WTC11 (cell line): Measurements from ENCODE around the gene MCF2L2. TPM values are rescaled to one million over a fixed set of nuclear protein-coding genes. Genes with fewer than 3 reads are reported as not detected.

Experiments used
- ATAC-seq: fragments of 200-7000 bp; cut with Tn5 transposase; 2 replicates; pipeline ENCODE4 v1.10.0; 2021; ENCODE audit warnings: mild to moderate bottlenecking, moderate library complexity
- CTCF ChIA-PET: fragments of 300-600 bp; sonication (Branson Sonifier 250); formaldehyde crosslinking; loops from one replicate; lab custom pipeline; 2021; ENCODE audit warnings: antibody characterized with exemption; lab: Charles Lee
- POLR2A ChIA-PET: fragments of 350-600 bp; sonication (Branson Sonifier 250); formaldehyde crosslinking; loops from one replicate; lab custom pipeline; 2021; ENCODE audit warnings: antibody characterized with exemption; lab: Charles Lee
- DNase-seq: peaks from one replicate; pipeline ENCODE4 v3.0.0; 2021; ENCODE audit warnings: low spot score
- H3K27ac Mint-ChIP-seq: 2 replicates; pipeline ENCODE4 v1.8.0; 2021; ENCODE audit warnings: mixed read lengths
- H3K27me3 Mint-ChIP-seq: 2 replicates; pipeline ENCODE4 v1.8.0; 2021; ENCODE audit warnings: low read depth, mild to moderate bottlenecking, moderate library complexity, mixed read lengths
- H3K36me3 Mint-ChIP-seq: 2 replicates; pipeline ENCODE4 v1.8.0; 2021; ENCODE audit warnings: mixed read lengths
- H3K4me1 Mint-ChIP-seq: 2 replicates; pipeline ENCODE4 v1.8.0; 2022; ENCODE audit warnings: mixed read lengths
- H3K4me3 Mint-ChIP-seq: 2 replicates; pipeline ENCODE4 v1.8.0; 2021; ENCODE audit warnings: mild to moderate bottlenecking, moderate library complexity, mixed read lengths
- H3K9me3 Mint-ChIP-seq: 2 replicates; pipeline ENCODE4 v1.8.0; 2021; ENCODE audit warnings: mixed read lengths
- ARID4B ChIP-seq: sonication (generic); formaldehyde crosslinking; IDR thresholded peaks from 2 replicates; pipeline ENCODE4 v1.8.0; 2023; ENCODE audit warnings: missing genetic modification reagents, mild to moderate bottlenecking, borderline replicate concordance
- ATF1 ChIP-seq: sonication (generic); formaldehyde crosslinking; IDR thresholded peaks from 2 replicates; pipeline ENCODE4 v1.8.1; 2023; ENCODE audit warnings: mild to moderate bottlenecking, moderate library complexity, missing genetic modification reagents
- ATF3 ChIP-seq: sonication (generic); formaldehyde crosslinking; conservative IDR thresholded peaks from 2 replicates; pipeline ENCODE4 v1.8.1; 2022; ENCODE audit warnings: mild to moderate bottlenecking, missing genetic modification reagents
- CDX4 ChIP-seq: fragments of 250-450 bp; sonication (Bioruptor Pico); IDR thresholded peaks from 2 replicates; pipeline ENCODE4 v1.9.0; 2021; ENCODE audit warnings: moderate library complexity, mild to moderate bottlenecking, inconsistent platforms, borderline replicate concordance
- E2F4 ChIP-seq: sonication (generic); formaldehyde crosslinking; IDR thresholded peaks from 2 replicates; pipeline ENCODE4 v1.8.1; 2022; ENCODE audit warnings: low read depth, mild to moderate bottlenecking, moderate library complexity, missing genetic modification reagents, borderline replicate concordance
- ERG ChIP-seq: fragments of 250-450 bp; sonication (Bioruptor Pico); IDR thresholded peaks from 2 replicates; pipeline ENCODE4 v1.8.0; 2021; ENCODE audit warnings: mild to moderate bottlenecking
- FOXJ3 ChIP-seq: sonication (generic); formaldehyde crosslinking; IDR thresholded peaks from 2 replicates; pipeline ENCODE4 v1.9.0; 2021; ENCODE audit warnings: missing genetic modification reagents, mild to moderate bottlenecking, borderline replicate concordance
- GRHL2 ChIP-seq: fragments of 250-450 bp; sonication (Bioruptor Pico); IDR thresholded peaks from 2 replicates; pipeline ENCODE4 v1.8.0; 2022; ENCODE audit warnings: mild to moderate bottlenecking, moderate library complexity; ENCODE audit not compliant: insufficient replicate concordance, severe bottlenecking
- IRF2 ChIP-seq: sonication (generic); formaldehyde crosslinking; IDR thresholded peaks from 2 replicates; pipeline ENCODE4 v1.8.0; 2022; ENCODE audit warnings: low read depth, missing genetic modification reagents, borderline replicate concordance
- NFATC4 ChIP-seq: fragments of 250-450 bp; sonication (Bioruptor Pico); IDR thresholded peaks from 2 replicates; pipeline ENCODE4 v1.9.0; 2021; ENCODE audit warnings: mild to moderate bottlenecking
- PRRX2 ChIP-seq: fragments of 250-450 bp; sonication (Bioruptor Pico); IDR thresholded peaks from 2 replicates; pipeline ENCODE4 v1.8.0; 2021; ENCODE audit warnings: mild to moderate bottlenecking
- RORB ChIP-seq: fragments of 250-450 bp; sonication (Bioruptor Pico); IDR thresholded peaks from 2 replicates; pipeline ENCODE4 v1.9.0; 2021; ENCODE audit warnings: mild to moderate bottlenecking
- SP1 ChIP-seq: sonication (generic); formaldehyde crosslinking; conservative IDR thresholded peaks from 2 replicates; pipeline ENCODE4 v1.8.1; 2022; ENCODE audit warnings: missing genetic modification reagents
- TEAD4 ChIP-seq: sonication (generic); formaldehyde crosslinking; IDR thresholded peaks from 2 replicates; pipeline ENCODE4 v1.8.0; 2022; ENCODE audit warnings: mild to moderate bottlenecking, missing genetic modification reagents
- USF1 ChIP-seq: sonication (generic); formaldehyde crosslinking; IDR thresholded peaks from 2 replicates; pipeline ENCODE4 v1.8.0; 2022; ENCODE audit warnings: mild to moderate bottlenecking, missing genetic modification reagents
- ZBTB21 ChIP-seq: sonication (generic); formaldehyde crosslinking; IDR thresholded peaks from 2 replicates; pipeline ENCODE4 v1.8.1; 2023; ENCODE audit warnings: mild to moderate bottlenecking, missing genetic modification reagents, borderline replicate concordance
- ZBTB43 ChIP-seq: sonication (generic); formaldehyde crosslinking; IDR thresholded peaks from 2 replicates; pipeline ENCODE4 v1.8.1; 2023; ENCODE audit warnings: mild to moderate bottlenecking, missing genetic modification reagents
- ZNF232 ChIP-seq: sonication (generic); formaldehyde crosslinking; IDR thresholded peaks from 2 replicates; pipeline ENCODE4 v1.8.0; 2022; ENCODE audit warnings: mild to moderate bottlenecking, missing genetic modification reagents
- ZNF396 ChIP-seq: fragments of 250-450 bp; sonication (Bioruptor Pico); IDR thresholded peaks from 2 replicates; pipeline ENCODE4 v1.8.0; 2021; ENCODE audit warnings: mild to moderate bottlenecking, moderate library complexity, borderline replicate concordance
- ZNF512 ChIP-seq: sonication (generic); formaldehyde crosslinking; IDR thresholded peaks from 2 replicates; pipeline ENCODE4 v1.8.1; 2022; ENCODE audit warnings: missing genetic modification reagents, borderline replicate concordance
- total RNA-seq: library from RNA; stranded (reverse); gene quantifications from 3 replicates; pipeline ENCODE4 v1.2.3, GENCODE V29; 2021

MCF2L2 gene
- total RNA-seq, 1 experiment from 2014 or later: 7.5 TPM

- TF ChIP-seq RORB: no peak
- no peak for TF ChIP-seq ZNF232 (CRISPR knock-in tag)
- TF ChIP-seq NFATC4 (CRISPR knock-in tag): no peak
Measured at GRCh38 chr3:183277260-183277659, 151.2 kb downstream of the MCF2L2 start (continued).

- no peak overlapping the region for H3K4me3 Mint-ChIP-seq
- H3K27ac Mint-ChIP-seq: no peak overlapping the region
- H3K27me3 Mint-ChIP-seq: no peaks in the 10 kb centered on the region
- no peaks in the 10 kb centered on the region for H3K4me1 Mint-ChIP-seq
- H3K36me3 Mint-ChIP-seq: no peaks in the 10 kb centered on the region
- DNase-seq (no peak), ATAC-seq (no peak)
- no peaks in the 10 kb centered on the region for H3K9me3 Mint-ChIP-seq
- POLR2A ChIA-PET: no interaction called here
- TF ChIP-seq E2F4 (CRISPR knock-in tag) (no peak), CDX4 (CRISPR knock-in tag) (no peak), ZBTB21 (CRISPR knock-in tag) (no peak), ZBTB43 (CRISPR knock-in tag) (no peak), ATF1 (CRISPR knock-in tag) (no peak), ZNF512 (CRISPR knock-in tag) (no peak), GRHL2 (CRISPR knock-in tag) (no peak), PRRX2 (CRISPR knock-in tag) (no peak)
- CTCF ChIA-PET: no interaction called here
Measured at GRCh38 chr3:183275937-183276336, 152.5 kb downstream of the MCF2L2 start.

GRCh38 chr3:183275418-183275817, 153.0 kb downstream of the MCF2L2 start:
- H3K27me3 Mint-ChIP-seq: no peaks in the 10 kb centered on the region
- DNase-seq: no peak
- no peaks in the 10 kb centered on the region for H3K4me1 Mint-ChIP-seq
- no peak for ATAC-seq
- no peak overlapping the region for H3K27ac Mint-ChIP-seq
- ChIA-PET POLR2A (no interaction called here), CTCF (no interaction called here)
- no peak overlapping the region for H3K4me3 Mint-ChIP-seq
- H3K9me3 Mint-ChIP-seq: no peaks in the 10 kb centered on the region
- no peaks in the 10 kb centered on the region for H3K36me3 Mint-ChIP-seq
- TF ChIP-seq E2F4 (CRISPR knock-in tag) (no peak), ERG (CRISPR knock-in tag) (no peak), TEAD4 (CRISPR knock-in tag) (no peak), IRF2 (no peak), SP1 (CRISPR knock-in tag) (no peak), ARID4B (CRISPR knock-in tag) (no peak), FOXJ3 (CRISPR knock-in tag) (no peak), ZNF396 (CRISPR knock-in tag) (no peak), USF1 (CRISPR knock-in tag) (no peak), ATF3 (CRISPR knock-in tag) (no peak)
